ENCODE measurements around the gene PPP1R15A.
A peak's percentile ranks its signal among the peaks of the same experiment; 100 is the strongest.
"Not testable (repeated sequence)": the region's sequence is repeated elsewhere in the genome, so short reads cannot be mapped to it uniquely, and the experiment has no call there.

The PPP1R15A gene

GRCh38 chr19:48859711-48860572, 12.3 kb upstream of the PPP1R15A start:
- DNase-seq (ENCODE audit: low read depth): no peak

GRCh38 chr19:48861313-48861712, 10.9 kb upstream of the PPP1R15A start:
- DNase-seq (ENCODE audit: low read depth): no peak

DNA sequence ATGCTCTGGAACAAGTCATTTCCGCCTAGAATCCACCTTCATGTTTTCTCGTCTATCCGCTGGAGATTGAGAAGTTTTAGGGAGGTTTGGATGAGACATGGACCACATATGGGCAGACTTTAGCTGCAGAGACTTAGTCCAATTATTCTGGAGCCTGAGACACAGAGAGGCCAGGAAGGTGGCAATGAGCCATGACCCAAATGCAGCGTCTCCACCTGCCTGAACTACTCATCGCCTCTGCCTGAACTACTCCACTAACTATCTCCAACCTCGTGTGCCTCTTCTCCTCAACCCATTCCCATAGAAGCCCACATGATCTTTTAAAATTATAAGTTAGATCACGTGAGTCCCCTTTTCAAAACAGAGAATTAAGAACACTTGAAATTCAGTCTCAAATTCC, 9.4 kb upstream of the PPP1R15A start:
- DNase-seq (ENCODE audit: low read depth): no peak

GRCh38 chr19:48866692-48867091, 5.5 kb upstream of the PPP1R15A start:
- DNase-seq (ENCODE audit: low read depth): no peak

DNA sequence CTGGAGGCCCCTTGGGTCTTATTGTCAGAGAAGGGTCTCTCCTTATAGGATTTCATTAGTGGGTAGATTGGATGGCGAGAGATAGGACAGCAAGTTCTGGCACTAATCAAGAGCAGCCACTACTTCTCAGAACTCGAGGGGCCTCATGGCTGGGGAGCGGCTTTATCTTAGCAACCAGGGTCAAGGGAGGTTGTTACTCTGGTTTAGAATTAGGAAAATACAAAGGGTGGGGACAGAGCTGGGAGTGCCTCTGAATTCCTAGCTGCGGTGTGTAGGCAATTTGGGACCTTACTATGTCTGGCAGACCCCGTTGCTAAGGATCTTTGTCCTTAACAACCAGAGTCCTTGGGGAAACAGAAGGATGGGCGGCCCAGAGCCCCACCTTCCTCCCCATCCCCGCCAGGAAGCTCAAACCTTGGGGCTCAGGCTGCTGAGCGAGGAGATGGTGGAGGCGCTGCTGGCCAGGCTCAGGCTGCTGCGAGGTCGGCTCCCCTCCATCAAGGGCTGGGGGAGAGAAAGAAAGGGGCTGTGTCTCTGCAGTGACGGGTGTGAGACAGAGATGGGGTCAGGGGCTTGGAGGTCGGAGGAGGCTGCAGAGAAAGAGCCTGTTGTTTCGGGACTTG, 5.0 kb upstream of the PPP1R15A start:
- DNase-seq (ENCODE audit: low read depth): no peak

- DNase-seq (ENCODE audit: low read depth): no peak
Observed at GRCh38 chr19:48867746-48868113, 4.5 kb upstream of the PPP1R15A start.

GRCh38 chr19:48868114-48868886, 3.9 kb upstream of the PPP1R15A start, which contains the start of gene PLEKHA4:
Gene PLEKHA4 (minus strand): TSS chr19:48868617. CDS start chr19:48867620, 997 bp downstream.
- no peak for DNase-seq (ENCODE audit: low read depth)

- no peak for DNase-seq (ENCODE audit: low read depth)
Observed at GRCh38 chr19:48870048-48870447, 2.2 kb upstream of the PPP1R15A start.

- not testable (repeated sequence) for DNase-seq (ENCODE audit: low read depth)
Observed at GRCh38 chr19:48871471-48872181, 595 bp upstream of the PPP1R15A start.

DNA sequence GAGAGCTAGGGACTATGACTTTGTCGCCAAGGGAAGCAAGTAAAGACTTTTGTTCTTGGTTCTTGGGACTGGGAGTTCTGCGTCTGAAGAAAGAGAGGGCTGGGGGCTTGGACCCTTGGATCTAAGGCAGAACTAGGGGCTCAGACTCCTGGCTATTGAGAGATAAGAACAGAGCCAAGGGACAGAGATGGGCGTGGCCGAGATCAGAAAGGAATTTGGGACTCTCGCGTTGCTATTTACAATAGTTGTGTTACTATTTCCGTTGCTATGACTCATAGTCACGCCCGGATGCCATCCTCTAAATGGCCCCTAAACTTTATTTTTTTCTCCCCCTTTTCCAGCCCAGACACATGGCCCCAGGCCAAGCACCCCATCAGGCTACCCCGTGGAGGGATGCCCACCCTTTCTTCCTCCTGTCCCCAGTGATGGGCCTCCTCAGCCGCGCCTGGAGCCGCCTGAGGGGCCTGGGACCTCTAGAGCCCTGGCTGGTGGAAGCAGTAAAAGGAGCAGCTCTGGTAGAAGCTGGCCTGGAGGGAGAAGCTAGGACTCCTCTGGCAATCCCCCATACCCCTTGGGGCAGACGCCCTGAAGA, 759 bp downstream of the PPP1R15A start:
- DNase-seq (ENCODE audit: low read depth): peak; percentile 49

DNA sequence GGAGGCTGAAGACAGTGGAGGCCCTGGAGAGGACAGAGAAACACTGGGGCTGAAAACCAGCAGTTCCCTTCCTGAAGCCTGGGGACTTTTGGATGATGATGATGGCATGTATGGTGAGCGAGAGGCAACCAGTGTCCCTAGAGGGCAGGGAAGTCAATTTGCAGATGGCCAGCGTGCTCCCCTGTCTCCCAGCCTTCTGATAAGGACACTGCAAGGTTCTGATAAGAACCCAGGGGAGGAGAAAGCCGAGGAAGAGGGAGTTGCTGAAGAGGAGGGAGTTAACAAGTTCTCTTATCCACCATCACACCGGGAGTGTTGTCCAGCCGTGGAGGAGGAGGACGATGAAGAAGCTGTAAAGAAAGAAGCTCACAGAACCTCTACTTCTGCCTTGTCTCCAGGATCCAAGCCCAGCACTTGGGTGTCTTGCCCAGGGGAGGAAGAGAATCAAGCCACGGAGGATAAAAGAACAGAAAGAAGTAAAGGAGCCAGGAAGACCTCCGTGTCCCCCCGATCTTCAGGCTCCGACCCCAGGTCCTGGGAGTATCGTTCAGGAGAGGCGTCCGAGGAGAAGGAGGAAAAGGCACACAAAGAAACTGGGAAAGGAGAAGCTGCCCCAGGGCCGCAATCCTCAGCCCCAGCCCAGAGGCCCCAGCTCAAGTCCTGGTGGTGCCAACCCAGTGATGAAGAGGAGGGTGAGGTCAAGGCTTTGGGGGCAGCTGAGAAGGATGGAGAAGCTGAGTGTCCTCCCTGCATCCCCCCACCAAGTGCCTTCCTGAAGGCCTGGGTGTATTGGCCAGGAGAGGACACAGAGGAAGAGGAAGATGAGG, 1.5 kb downstream of the PPP1R15A start:
- no peak for DNase-seq (ENCODE audit: low read depth)

GRCh38 chr19:48874303-48875135, 2.3 kb downstream of the PPP1R15A start:
- DNase-seq (ENCODE audit: low read depth): no peak

DNA sequence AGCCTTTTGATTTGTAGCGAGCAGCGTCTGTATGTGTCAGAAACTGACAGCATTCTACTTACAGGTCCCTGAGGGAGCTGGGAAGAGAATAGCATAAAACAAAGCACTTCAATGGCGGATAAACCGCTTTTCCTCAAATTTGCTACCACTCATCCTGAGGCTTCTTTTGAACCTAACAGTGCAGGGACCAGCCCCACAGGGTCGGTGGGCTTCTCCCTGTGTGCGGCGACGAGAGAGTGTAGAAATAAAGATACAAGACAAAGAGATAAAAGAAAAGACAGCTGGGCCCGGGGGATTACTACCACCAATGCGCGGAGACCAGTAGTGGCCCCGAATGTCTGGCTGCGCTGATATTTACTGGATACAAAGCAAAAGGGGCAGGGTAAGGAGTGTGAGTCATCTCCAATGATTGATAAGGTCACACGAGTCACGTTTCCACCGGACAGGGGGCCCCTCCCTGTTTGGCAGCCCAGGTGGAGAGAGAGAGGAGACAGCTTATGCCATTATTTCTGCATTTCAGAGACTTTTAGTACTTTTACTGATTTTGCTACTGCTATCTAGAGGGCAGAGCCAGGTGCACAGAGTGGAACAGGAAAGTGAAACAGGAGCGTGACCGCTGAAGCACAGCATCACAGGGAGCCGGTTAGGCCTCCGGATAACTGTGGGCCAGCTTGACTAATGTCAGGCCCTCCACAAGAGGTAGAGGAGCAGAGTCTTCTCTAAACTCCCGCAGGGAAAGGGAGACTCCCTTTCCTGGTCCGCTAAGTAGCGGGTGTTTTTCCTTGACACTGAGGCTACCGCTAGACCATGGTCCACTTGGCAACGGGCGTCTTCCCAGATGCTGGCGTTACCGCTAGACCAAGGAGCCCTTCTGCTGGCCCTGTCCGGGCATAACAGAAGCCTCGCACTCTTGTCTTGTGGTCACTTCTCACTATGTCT, 4.1 kb downstream of the PPP1R15A start:
- not testable (repeated sequence) for DNase-seq (ENCODE audit: low read depth)

DNA sequence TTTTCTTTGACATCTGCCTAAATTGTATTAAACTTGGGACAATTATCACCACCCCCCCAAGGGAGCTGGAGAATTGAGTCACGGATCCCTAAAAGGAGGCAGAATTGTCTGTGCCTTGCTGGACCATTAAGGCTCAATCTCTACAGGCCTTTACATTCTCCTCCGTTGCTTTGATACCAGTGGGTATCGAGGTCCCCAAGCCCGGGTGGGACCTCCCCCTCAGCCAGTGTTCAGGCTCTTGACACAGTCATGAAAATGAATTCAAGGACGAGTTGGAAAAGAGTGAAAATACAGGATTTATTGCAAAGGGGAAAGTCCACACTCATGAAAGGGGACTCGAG, 5.6 kb downstream of the PPP1R15A start:
- DNase-seq (ENCODE audit: low read depth): no peak

- DNase-seq (ENCODE audit: low read depth): no peak
Observed at GRCh38 chr19:48878196-48879024, 6.2 kb downstream of the PPP1R15A start.

- DNase-seq (ENCODE audit: low read depth): no peak
Observed at GRCh38 chr19:48879025-48879637, 6.9 kb downstream of the PPP1R15A start.

GRCh38 chr19:48879696-48880095, 7.5 kb downstream of the PPP1R15A start:
- DNase-seq (ENCODE audit: low read depth): not testable (repeated sequence)

Measured in stimulated activated CD8-positive, alpha-beta memory T cell treated with anti-CD3 and anti-CD28 coated beads, Interleukin-12 subunit alpha, Interleukin-12 subunit beta, amount 100 ng/mL, for 4 hours (primary cell).